ENCODE data around the gene GRID1.

DNA sequence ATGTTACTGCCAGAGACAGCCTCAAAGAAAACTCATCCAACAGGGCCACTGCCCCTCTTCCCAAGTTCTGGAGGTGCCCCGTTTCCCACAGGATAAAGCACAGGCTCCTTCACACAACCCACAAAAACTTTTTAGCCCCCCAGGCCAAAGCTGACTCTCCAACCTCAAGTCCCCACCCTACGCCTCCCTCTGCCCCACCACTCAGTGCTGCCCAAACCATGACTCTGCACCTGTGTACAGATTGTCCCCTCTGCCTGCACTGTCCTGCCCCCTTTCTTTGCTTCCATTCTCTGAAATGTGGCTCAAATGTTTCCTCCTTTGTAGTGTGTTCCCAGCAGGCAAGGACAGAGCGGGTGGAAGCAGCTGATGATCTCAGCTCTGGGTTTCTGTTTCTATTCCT, 284.0 kb downstream of the GRID1 start:
- TF ChIP-seq CTCF (IDR thresholded peaks at IDR 0.05; ENCODE audit: low read length): no peak
- no peak for TF ChIP-seq EZH2 (IDR thresholded peaks at IDR 0.05; ENCODE audit: borderline replicate concordance, low read length)
